Osteoblast (primary cell): ENCODE data around the gene ARL6. TPM values are rescaled to one million over a fixed set of nuclear protein-coding genes. Genes with fewer than 3 reads are reported as not detected.

Source experiments
- DNase-seq: peaks from one replicate; pipeline ENCODE4 v3.0.0; 2011; ENCODE audit warnings: low spot score, mixed read lengths; ENCODE audit not compliant: insufficient read length; ENCODE audit errors: missing footprints
- H2AFZ ChIP-seq: 2 replicates; pipeline ENCODE4 v1.6.0; 2011; ENCODE audit warnings: mild to moderate bottlenecking, low read length
- H3K27ac ChIP-seq: 2 replicates; pipeline ENCODE4 v1.5.1; 2011; ENCODE audit warnings: mild to moderate bottlenecking, low read depth, low read length, moderate library complexity
- H3K27me3 ChIP-seq: 2 replicates; pipeline ENCODE4 v1.6.0; 2012; ENCODE audit warnings: mild to moderate bottlenecking, control low read depth, inconsistent platforms, low read length, moderate library complexity; ENCODE audit not compliant: insufficient read depth
- H3K36me3 ChIP-seq: 2 replicates; pipeline ENCODE4 v1.5.1; 2011; ENCODE audit warnings: mild to moderate bottlenecking, low read length, control low read depth, moderate library complexity; ENCODE audit not compliant: insufficient read depth
- H3K4me1 ChIP-seq: 2 replicates; pipeline ENCODE4 v1.5.1; 2011; ENCODE audit warnings: mild to moderate bottlenecking, low read length, control low read depth, moderate library complexity; ENCODE audit not compliant: insufficient read depth
- H3K4me2 ChIP-seq: 2 replicates; pipeline ENCODE4 v1.6.0; 2011; ENCODE audit warnings: mild to moderate bottlenecking, low read length; ENCODE audit not compliant: insufficient read depth
- H3K4me3 ChIP-seq: fragments of 200-600 bp; sonication (generic); 3 replicates; pipeline ENCODE4 v1.5.1; 2012; ENCODE audit warnings: mild to moderate bottlenecking, low read length, inconsistent platforms; ENCODE audit not compliant: insufficient read depth
- H3K79me2 ChIP-seq: 2 replicates; pipeline ENCODE4 v1.6.0; 2012; ENCODE audit warnings: mild to moderate bottlenecking, low read length, control low read depth, inconsistent platforms; ENCODE audit not compliant: insufficient read depth
- H3K9me3 ChIP-seq: 2 replicates; pipeline ENCODE4 v1.5.1; 2011; ENCODE audit warnings: low read depth, low read length, control low read depth
- H4K20me1 ChIP-seq: 2 replicates; pipeline ENCODE4 v1.6.0; 2012; ENCODE audit warnings: mild to moderate bottlenecking, low read length, control low read depth; ENCODE audit not compliant: insufficient read depth
- total RNA-seq: library from RNA; depleted of rRNA; stranded (reverse); fragments of >200 nt; gene quantifications from 2 replicates; pipeline ENCODE4 v1.2.3, GENCODE V29; 2012
- TF ChIP-seq, protein P1 (sequence below): IDR thresholded peaks from 2 replicates; pipeline ENCODE4 v1.5.1; 2011; ENCODE audit warnings: mild to moderate bottlenecking, low read depth, low read length, moderate library complexity; ENCODE audit errors: extremely low read depth

ARL6 gene
- total RNA-seq, 1 donor = 11.6 TPM

DNA sequence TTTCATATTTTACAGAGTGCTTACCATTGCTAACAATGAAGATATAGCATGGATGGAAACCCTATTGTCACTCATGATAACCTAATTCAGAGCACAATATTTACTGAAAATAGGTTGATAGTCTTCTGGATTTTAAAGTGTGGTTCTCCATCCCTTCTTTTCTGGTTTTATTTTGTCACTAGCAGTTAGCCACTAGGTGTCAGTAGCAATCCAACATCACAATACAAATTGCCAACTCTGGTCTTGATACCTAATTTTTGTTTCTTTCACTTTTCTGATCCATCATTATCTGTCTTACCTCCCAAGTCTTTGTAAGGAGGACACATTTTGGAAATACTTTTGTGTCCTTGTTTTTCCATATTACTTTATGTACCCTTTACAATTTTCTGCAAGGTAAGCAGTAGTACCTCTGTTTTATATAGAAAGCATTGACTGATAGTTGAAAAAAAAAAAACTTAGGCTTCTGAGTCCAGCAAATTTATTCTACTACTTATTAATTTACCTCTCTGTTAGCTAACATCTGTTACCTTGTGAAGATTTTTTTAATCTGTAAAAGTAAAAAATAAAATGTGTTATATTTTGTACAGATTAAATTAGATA is 29.0 kb downstream of the ARL6 start:
- no peaks in the 10 kb centered on the region for H3K9me3 ChIP-seq
- H3K27me3 ChIP-seq = no peaks in the 10 kb centered on the region
- H3K4me3 ChIP-seq = no peak overlapping the region
- no peak overlapping the region for H2AFZ ChIP-seq
- peak; percentile 32 for DNase-seq
- no peak overlapping the region for H3K27ac ChIP-seq
- no peak overlapping the region for H3K4me2 ChIP-seq
- TF ChIP-seq, protein P1, sequence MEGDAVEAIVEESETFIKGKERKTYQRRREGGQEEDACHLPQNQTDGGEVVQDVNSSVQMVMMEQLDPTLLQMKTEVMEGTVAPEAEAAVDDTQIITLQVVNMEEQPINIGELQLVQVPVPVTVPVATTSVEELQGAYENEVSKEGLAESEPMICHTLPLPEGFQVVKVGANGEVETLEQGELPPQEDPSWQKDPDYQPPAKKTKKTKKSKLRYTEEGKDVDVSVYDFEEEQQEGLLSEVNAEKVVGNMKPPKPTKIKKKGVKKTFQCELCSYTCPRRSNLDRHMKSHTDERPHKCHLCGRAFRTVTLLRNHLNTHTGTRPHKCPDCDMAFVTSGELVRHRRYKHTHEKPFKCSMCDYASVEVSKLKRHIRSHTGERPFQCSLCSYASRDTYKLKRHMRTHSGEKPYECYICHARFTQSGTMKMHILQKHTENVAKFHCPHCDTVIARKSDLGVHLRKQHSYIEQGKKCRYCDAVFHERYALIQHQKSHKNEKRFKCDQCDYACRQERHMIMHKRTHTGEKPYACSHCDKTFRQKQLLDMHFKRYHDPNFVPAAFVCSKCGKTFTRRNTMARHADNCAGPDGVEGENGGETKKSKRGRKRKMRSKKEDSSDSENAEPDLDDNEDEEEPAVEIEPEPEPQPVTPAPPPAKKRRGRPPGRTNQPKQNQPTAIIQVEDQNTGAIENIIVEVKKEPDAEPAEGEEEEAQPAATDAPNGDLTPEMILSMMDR = peak; percentile 84
- no peaks in the 10 kb centered on the region for H3K36me3 ChIP-seq
- H3K79me2 ChIP-seq = no peaks in the 10 kb centered on the region
- H4K20me1 ChIP-seq = no peaks in the 10 kb centered on the region
- no peaks in the 10 kb centered on the region for H3K4me1 ChIP-seq

DNA sequence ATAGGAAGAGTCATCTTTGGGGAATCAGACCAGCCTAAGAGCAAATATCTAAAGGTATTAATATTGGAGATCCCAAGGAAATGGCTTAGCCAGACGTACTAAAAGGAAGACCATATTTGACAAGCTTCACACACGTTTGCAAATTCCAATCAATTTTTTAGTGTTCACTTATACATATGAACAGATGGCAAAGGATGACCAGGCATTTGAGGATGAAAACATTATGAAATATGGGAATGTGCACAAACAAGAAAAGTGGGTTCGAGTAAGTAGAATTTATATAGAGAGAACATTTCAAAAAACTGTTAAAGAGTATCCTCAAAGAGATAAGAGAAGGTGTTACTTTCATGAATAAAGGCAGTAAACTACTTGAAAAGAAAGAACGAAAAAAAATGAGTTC is 31.4 kb downstream of the ARL6 start:
- TF ChIP-seq, protein P1 = no peak
- no peaks in the 10 kb centered on the region for H3K36me3 ChIP-seq
- no peaks in the 10 kb centered on the region for H3K9me3 ChIP-seq

DNA sequence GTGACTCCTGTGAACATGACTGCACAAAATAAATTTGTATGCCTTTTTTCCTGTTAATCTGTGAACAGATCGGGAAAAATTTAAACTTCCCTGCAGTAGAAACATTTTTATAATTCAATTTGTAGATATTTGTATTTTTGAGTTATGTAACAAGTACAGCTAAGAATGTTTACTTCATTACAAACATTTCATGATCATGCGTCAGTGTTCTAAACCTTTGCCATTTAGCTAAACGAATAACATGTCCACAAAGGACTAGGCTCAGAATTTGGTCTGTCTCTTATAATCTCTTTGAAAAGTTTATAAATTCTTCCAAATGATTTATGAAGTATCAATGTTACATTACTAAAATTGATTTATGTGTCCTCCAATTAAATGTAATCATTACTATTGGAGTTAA is 39.9 kb downstream of the ARL6 start:
- Histone ChIP-seq H3K27ac (no peak overlapping the region), H3K4me2 (no peak overlapping the region), H2AFZ (no peak overlapping the region), H3K4me1 (no peaks in the 10 kb centered on the region), H3K79me2 (no peaks in the 10 kb centered on the region), H3K36me3 (no peaks in the 10 kb centered on the region), H3K4me3 (no peak overlapping the region), H3K9me3 (no peaks in the 10 kb centered on the region), H3K27me3 (no peaks in the 10 kb centered on the region), H4K20me1 (no peaks in the 10 kb centered on the region)
- no peak for DNase-seq
- TF ChIP-seq, protein P1 = no peak

More for the DNA sequence above, 31.4 kb downstream of the ARL6 start:
- no peaks in the 10 kb centered on the region for H3K27me3 ChIP-seq
- DNase-seq = no peak
- H2AFZ ChIP-seq = no peak overlapping the region
- H3K4me3 ChIP-seq = no peak overlapping the region
- H3K4me1 ChIP-seq = no peaks in the 10 kb centered on the region
- no peak overlapping the region for H3K4me2 ChIP-seq
- no peaks in the 10 kb centered on the region for H4K20me1 ChIP-seq
- no peaks in the 10 kb centered on the region for H3K79me2 ChIP-seq
- H3K27ac ChIP-seq = no peak overlapping the region

DNA sequence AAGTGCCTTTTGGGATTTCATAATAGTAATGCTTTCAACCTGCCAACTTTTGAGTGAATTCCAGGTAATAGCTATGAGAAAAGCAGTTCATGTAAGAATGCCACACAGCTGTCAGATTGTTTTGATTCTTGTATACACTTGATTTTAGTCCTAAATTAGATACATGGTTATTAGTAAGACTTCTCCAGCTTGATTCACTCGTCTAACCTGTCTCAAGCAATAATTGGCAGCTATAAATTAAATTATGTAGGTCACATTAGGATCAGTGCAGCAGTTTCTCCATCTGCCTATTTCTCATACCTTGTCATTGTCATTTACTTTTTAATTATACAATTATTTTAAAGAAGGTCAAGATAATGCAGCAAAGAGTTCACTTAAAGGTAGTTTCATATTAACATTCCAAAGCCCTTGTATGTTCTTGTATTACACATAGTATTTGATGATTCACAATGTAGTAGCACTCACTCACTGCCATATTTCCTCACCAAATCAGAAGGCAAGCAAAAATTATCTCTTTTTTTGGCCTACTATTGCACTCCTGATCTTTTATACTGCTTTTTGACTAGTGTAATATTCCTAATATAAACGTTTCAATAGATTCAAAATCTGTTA is 46.3 kb downstream of the ARL6 start:
- TF ChIP-seq, protein P1 = no peak
- Histone ChIP-seq H3K4me3 (no peak overlapping the region), H3K9me3 (no peaks in the 10 kb centered on the region), H2AFZ (no peak overlapping the region), H4K20me1 (no peaks in the 10 kb centered on the region), H3K79me2 (no peaks in the 10 kb centered on the region), H3K27me3 (no peaks in the 10 kb centered on the region), H3K4me1 (peaks cover 3% of the 10 kb centered on the region), H3K27ac (no peak overlapping the region), H3K36me3 (no peaks in the 10 kb centered on the region), H3K4me2 (no peak overlapping the region)
- DNase-seq = peak; percentile 62
